ENCODE results near the gene IFNE.

Gene IFNE, protein sequence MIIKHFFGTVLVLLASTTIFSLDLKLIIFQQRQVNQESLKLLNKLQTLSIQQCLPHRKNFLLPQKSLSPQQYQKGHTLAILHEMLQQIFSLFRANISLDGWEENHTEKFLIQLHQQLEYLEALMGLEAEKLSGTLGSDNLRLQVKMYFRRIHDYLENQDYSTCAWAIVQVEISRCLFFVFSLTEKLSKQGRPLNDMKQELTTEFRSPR

GRCh38 chr9:21482213-21482612 lies at the start of gene IFNE:
Gene IFNE (minus strand): TSS chr9:21482313. CDS start chr9:21481694, 619 bp downstream.
- no peak for DNase-seq (ENCODE audit: extremely low read depth in 1 of 2, low read depth in 1 of 2)

- DNase-seq (ENCODE audit: extremely low read depth in 1 of 2, low read depth in 1 of 2), result no peak
Measured at GRCh38 chr9:21528123-21528808, 46.2 kb upstream of the IFNE start.

DNA sequence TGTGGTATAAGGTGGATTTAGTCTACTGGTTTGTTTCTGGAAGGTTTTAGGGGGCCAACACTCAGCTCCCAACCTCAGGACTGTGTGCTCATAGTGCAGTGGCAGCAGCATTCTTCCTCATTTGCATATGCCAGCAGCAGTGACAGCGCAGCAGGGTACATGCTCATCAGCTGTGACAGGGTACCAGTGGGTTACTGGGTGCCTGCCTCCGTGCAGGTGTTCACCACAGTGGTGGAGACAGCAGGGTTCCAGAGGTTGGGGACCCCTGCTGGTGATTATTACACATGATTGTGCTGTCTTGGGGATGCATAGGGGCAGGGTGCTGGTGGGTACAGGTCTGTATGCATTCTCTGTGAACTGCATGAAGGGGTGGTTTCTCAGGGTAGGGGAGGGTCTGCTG lies 45.5 kb upstream of the IFNE start:
- DNase-seq (ENCODE audit: extremely low read depth in 1 of 2, low read depth in 1 of 2), result no peak

DNA sequence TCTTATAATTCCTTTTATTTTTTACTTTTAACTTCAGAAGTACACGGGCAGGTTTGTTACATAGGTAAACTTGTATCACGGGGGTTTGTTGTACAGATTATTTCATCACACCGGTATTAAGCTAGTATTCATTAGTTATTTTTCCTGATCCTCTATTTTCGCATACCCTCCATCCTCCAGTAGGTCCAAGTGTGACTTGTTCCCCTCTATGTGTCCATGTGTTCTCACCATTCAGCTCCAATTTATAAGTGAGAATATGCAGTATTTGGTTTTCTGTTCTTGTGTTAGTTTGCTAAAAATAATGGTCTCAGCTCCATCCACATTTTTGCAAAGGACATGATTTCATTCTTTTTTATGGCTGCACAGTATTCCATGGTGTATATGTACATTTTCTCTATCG lies 43.1 kb upstream of the IFNE start:
- DNase-seq (ENCODE audit: extremely low read depth in 1 of 2, low read depth in 1 of 2), result no peak

DNA sequence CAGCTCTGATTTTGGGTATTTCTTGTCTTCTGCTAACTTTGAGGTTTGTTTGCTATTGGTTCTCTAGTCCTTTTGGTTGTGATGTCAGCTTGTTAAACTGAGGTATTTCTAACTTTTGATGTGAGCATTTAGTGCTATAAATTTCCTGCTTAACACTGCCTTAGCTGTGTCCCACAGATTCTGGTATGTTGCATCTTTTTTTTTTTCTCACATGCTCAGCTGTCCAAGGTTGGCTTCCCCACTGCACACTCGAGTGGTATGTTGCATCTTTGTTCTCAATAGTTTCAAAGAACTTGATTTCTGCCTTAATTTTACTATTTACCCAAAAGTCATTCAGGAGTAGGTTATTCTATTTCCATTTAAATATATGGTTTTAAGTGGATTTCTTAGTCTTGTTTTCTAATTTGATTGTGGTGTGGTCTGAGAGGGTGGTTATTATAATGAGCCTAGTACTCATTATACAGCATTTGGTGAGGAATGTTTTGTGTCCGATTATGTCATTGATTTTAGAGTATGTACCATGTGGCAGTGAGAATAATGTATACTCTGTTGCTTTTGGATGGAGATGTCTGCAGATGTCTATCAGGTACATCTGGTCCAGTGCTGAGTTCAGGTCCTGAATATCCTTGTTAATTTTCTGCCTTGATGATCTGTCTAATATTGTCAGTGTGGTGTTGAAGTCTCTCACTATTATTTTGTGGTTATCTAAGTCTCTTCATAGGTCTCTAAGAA lies 42.2 kb upstream of the IFNE start:
- no peak for DNase-seq (ENCODE audit: extremely low read depth in 1 of 2, low read depth in 1 of 2)

GRCh38 chr9:21523021-21524014 lies 41.2 kb upstream of the IFNE start:
- DNase-seq (ENCODE audit: extremely low read depth in 1 of 2, low read depth in 1 of 2), result no peak

DNA sequence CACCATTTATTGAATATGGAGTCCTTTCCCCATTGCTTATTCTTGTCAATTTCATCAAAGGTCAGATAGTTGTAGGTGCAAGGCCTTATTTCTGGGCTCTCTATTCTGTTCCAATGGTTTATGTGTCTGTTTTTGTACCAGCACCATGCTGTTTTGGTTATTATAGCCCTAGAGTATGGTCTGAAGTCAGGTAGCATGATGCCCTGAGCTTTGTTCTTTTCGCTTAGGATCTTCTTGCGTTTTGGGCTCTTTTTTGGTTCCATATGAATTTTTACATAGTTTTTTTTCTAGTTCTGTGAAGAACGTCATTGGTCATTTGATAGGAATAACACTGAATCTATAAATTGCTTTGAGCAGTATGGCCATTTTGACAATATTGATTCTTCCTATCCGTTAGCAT lies 40.2 kb upstream of the IFNE start:
- DNase-seq (ENCODE audit: extremely low read depth in 1 of 2, low read depth in 1 of 2), result no peak

- no peak for DNase-seq (ENCODE audit: extremely low read depth in 1 of 2, low read depth in 1 of 2)
Measured at GRCh38 chr9:21521448-21521847, 39.3 kb upstream of the IFNE start.

DNA sequence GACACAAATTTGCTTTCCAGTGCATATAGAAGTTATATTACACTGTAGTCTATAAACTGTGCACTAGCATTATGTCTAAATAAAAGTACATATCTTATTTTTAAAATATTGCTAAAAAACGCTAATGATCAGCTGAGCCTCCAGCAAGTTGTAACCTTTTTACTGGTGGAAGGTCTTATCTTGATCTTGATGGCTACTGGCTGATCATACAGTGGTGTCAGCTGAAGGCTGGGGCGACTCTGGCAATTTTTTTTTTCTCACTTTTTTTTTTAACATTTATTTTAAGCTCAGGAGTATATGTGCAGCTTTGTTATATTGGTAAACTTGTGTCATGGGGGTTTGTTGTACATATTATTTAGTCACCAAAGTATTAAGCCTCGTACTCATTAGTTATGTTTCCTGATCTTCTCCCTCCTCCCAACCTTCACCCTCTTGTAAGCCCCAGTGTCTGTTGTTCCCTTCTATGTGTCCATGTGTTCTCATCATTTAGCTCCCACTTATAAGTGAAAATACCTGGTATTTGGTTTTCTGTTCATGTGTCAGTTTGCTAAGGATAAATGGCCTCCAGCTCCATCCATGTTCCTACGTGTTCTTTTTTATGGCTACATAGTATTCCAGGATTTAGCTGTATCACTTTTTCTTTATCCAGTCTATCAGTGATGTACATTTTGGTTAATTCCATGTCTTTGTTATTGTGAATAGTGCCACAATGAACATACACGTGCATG lies 38.6 kb upstream of the IFNE start:
- no peak for DNase-seq (ENCODE audit: extremely low read depth in 1 of 2, low read depth in 1 of 2)

DNA sequence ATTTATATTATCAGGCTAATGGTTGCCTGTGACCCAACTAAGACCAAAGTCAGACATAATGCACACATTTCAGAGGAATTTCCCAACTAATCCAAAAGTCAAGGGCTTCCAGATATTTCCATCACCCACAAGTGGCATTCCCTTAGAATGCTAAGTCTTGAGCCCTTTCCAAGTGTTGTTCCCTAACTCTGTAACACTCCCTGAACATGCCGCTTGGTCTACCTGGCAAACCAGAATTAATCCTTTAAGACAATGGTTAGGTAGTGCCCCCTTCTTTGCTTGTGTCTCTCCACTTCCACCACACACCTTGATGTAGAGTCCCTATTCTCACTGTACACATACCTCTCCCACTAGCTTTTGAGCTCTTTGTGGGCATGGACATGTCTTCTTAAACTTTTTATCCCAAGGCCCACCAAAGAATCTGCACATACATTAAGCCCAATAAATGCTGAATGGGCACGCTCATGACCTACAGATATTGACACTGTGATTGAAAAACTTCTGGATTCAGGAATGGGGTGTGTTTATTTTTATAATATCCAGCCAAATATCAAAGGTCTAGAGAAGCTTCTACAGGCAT lies 37.8 kb upstream of the IFNE start:
- no peak for DNase-seq (ENCODE audit: extremely low read depth in 1 of 2, low read depth in 1 of 2)

GRCh38 chr9:21516796-21517195 lies 34.7 kb upstream of the IFNE start:
- DNase-seq (ENCODE audit: extremely low read depth in 1 of 2, low read depth in 1 of 2), result no peak

DNA sequence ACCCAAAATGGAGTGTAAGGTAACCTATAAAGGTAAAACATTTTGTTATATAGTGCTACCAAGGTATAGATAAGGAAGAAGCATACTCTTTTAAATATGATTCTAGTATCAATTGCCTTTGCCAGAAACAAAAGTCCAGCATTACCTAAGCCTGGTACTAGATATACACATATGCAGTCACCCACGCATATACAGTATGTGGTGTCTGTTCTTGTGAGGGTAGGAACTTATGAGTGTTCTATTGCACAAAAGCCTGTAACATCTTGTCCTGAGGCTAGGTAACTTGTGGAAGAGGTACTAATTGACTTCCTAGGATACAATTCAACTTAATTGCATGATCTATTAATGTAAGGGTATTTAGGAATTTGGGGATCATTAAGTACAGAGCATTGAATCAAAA lies 31.3 kb upstream of the IFNE start:
- DNase-seq (ENCODE audit: extremely low read depth in 1 of 2, low read depth in 1 of 2), result no peak

- DNase-seq (ENCODE audit: extremely low read depth in 1 of 2, low read depth in 1 of 2), result no peak
Measured at GRCh38 chr9:21510806-21511205, 28.7 kb upstream of the IFNE start.

GRCh38 chr9:21507483-21507790 lies 25.3 kb upstream of the IFNE start:
- no peak for DNase-seq (ENCODE audit: extremely low read depth in 1 of 2, low read depth in 1 of 2)

DNA sequence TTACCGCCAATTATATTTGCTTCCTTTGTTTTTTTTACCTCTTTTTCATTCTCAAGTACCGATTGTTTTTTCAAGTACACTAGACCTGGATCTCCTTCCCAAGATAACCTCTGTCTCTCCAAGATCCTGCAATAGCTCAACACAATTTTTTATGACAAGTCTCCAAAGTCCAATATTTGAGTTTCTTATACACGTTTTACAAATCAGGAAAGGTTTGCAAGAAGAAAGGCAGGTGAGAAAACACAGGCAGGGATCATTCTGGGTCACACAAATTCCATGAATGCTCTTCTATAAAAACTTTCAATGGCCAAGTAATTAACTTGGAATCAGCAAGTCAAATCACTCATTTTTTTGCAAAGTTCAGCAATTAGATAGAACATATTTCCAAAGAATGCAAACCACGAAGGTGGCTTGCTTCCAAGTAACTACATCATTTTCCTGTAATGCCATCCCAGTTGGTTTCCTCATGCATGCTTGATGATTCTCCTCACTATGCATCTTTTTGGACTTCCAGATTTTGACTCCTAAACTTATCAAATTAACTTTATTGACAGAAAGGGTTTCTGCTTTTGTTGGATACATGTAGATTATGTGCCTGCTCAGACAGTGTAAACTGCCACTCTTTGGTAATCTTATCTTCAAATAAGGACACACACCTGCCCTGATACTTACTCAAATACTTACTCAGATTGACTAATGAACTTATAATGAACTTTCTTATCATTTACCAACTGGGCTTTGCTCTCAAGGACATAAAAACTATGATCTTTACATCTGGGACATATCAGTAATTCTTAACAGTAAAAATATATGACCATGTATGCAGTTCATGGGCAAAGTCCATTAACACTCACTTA lies 24.7 kb upstream of the IFNE start:
- DNase-seq (ENCODE audit: extremely low read depth in 1 of 2, low read depth in 1 of 2), result no peak

- DNase-seq (ENCODE audit: extremely low read depth in 1 of 2, low read depth in 1 of 2), result no peak
Measured at GRCh38 chr9:21505425-21506179, 23.5 kb upstream of the IFNE start.

- DNase-seq (ENCODE audit: extremely low read depth in 1 of 2, low read depth in 1 of 2), result no peak
Measured at GRCh38 chr9:21504894-21505293, 22.8 kb upstream of the IFNE start.

GRCh38 chr9:21504113-21504512 lies 22.0 kb upstream of the IFNE start:
- DNase-seq (ENCODE audit: extremely low read depth in 1 of 2, low read depth in 1 of 2), result no peak

Measured in activated CD8-positive, alpha-beta memory T cell treated with anti-CD3 and anti-CD28 coated beads for 1 hour (primary cell).